T-helper 9 cell (primary cell): Measurements from ENCODE around the gene PCDHA3.
"Not testable (repeated sequence)": the region's sequence is repeated elsewhere in the genome, so short reads cannot be mapped to it uniquely, and the experiment has no call there.

ENCODE experiments used
- DNase-seq: peaks from one replicate; pipeline ENCODE4 v3.0.0-alpha.2; 2020

Gene PCDHA3

GRCh38 chr5:140821375-140822280 lies 20.8 kb downstream of the PCDHA3 start, which contains the start of gene PCDHA5:
PCDHA5 (plus strand) TSS chr5:140821613.
- DNase-seq: no peak

DNA sequence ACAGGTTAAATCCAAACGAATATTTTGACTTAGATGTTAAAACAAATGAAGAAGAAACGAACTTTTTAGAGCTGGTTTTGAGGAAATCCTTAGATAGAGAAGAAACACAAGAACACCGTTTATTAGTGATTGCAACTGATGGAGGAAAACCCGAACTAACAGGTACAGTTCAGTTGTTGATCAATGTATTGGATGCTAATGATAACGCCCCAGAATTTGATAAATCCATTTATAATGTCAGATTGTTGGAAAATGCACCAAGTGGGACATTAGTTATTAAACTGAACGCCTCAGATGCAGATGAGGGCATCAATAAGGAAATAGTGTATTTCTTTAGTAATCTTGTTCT lies 21.4 kb downstream of the PCDHA3 start:
- DNase-seq: no peak

- DNase-seq: not testable (repeated sequence)
Observed at GRCh38 chr5:140822969-140823368, 22.1 kb downstream of the PCDHA3 start.

DNA sequence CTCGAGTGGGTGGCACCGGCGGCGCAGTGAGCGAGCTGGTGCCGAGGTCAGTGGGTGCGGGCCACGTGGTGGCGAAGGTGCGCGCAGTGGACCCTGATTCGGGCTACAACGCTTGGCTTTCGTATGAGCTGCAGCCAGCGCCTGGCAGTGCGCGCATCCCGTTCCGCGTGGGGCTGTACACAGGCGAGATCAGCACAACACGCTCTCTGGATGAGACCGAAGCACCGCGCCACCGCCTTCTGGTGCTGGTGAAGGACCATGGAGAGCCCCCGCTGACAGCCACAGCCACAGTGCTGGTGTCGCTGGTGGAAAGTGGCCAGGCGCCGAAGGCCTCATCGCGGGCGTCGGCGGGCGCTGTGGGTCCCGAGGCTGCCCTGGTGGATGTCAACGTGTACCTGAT lies 22.6 kb downstream of the PCDHA3 start:
- DNase-seq: no peak

- DNase-seq: no peak
Observed at GRCh38 chr5:140827704-140828361, 27.0 kb downstream of the PCDHA3 start, which contains the start of gene PCDHA6. PCDHA6 (plus strand) TSS chr5:140827960; CDS start chr5:140828092, 132 bp downstream.

- DNase-seq: no peak
Observed at GRCh38 chr5:140828362-140828737, 27.5 kb downstream of the PCDHA3 start.

GRCh38 chr5:140829511-140830501 lies 28.9 kb downstream of the PCDHA3 start:
- not testable (repeated sequence) for DNase-seq

GRCh38 chr5:140833993-140834392 lies 33.1 kb downstream of the PCDHA3 start, which contains the start of gene PCDHA7:
PCDHA7 (plus strand) TSS chr5:140834269; CDS start chr5:140834384, 115 bp downstream.
- DNase-seq: no peak

- DNase-seq: not testable (repeated sequence)
Observed at GRCh38 chr5:140834439-140835008, 33.7 kb downstream of the PCDHA3 start.

- no peak for DNase-seq
Observed at GRCh38 chr5:140835622-140836510, 35.0 kb downstream of the PCDHA3 start.

DNA sequence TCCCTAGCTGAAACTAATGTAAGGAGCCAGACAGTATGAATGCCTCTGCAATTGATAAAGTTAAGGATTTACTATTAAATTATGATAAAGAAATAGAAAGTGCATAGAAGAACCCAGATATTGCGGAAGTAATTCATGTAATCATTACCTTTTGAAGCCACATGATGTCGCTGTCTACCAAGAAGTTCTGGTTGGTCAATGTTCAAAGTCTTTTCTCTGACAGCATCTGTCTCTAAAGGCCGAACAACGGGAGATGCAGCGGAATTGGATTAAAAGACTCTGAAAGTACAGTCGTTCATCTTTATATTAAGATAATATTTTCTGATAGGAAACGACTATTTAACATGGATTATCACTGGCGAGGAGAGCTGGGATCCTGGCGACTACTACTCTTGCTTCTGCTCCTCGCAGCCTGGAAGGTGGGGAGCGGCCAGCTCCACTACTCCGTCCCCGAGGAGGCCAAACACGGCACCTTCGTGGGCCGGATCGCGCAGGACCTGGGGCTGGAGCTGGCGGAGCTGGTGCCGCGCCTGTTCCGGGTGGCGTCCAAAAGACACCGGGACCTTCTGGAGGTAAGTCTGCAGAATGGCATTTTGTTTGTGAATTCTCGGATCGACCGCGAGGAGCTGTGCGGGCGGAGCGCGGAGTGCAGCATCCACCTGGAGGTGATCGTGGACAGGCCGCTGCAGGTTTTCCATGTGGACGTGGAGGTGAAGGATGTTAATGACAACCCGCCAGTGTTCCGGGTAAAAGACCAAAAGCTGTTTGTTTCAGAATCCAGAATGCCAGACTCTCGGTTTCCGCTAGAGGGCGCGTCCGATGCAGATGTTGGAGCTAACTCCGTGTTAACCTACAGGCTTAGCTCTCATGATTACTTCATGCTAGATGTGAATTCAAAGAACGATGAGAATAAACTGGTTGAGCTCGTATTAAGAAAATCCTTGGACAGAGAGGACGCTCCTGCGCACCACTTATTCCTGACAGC lies 40.4 kb downstream of the PCDHA3 start, which contains the start of gene PCDHA8:
Gene PCDHA8, plus strand, starts transcription at position 210 of the 985 bp plus-strand sequence. Its CDS starts 135 bp downstream, at position 345.
- DNase-seq: no peak

GRCh38 chr5:140842798-140843733 lies 42.2 kb downstream of the PCDHA3 start:
- no peak for DNase-seq

DNA sequence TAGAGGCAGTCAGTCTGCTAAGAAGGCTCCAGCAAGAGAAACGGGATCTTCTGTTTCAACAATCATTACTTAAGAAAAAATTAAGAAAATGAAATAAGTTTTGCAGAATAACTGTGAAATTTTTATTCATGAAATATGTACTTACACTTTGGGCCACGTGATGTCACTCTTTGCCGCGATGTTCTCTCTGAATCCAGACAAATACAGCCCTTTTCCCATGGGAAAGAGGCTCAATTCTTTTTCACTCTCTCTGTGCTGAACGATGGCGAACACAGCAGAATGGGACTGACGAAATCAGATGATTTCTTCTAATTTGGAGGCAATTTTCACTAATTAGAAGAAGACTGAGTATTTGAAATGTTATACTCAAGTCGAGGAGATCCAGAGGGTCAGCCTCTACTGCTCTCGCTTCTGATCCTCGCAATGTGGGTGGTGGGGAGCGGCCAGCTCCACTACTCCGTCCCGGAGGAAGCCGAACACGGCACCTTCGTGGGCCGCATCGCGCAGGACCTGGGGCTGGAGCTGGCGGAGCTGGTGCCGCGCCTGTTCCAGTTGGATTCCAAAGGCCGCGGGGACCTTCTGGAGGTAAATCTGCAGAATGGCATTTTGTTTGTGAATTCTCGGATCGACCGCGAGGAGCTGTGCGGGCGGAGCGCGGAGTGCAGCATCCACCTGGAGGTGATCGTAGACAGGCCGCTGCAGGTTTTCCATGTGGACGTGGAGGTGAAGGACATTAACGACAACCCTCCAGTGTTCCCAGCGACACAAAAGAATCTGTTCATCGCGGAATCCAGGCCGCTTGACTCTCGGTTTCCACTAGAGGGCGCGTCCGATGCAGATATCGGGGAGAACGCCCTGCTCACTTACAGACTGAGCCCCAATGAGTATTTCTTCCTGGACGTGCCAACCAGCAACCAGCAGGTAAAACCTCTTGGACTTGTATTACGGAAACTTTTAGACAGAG lies 47.6 kb downstream of the PCDHA3 start, which contains the start of gene PCDHA9:
Gene PCDHA9, plus strand, starts transcription at position 244 of the 964 bp plus-strand sequence. Its CDS starts 114 bp downstream, at position 358.
- DNase-seq: not testable (repeated sequence)

DNA sequence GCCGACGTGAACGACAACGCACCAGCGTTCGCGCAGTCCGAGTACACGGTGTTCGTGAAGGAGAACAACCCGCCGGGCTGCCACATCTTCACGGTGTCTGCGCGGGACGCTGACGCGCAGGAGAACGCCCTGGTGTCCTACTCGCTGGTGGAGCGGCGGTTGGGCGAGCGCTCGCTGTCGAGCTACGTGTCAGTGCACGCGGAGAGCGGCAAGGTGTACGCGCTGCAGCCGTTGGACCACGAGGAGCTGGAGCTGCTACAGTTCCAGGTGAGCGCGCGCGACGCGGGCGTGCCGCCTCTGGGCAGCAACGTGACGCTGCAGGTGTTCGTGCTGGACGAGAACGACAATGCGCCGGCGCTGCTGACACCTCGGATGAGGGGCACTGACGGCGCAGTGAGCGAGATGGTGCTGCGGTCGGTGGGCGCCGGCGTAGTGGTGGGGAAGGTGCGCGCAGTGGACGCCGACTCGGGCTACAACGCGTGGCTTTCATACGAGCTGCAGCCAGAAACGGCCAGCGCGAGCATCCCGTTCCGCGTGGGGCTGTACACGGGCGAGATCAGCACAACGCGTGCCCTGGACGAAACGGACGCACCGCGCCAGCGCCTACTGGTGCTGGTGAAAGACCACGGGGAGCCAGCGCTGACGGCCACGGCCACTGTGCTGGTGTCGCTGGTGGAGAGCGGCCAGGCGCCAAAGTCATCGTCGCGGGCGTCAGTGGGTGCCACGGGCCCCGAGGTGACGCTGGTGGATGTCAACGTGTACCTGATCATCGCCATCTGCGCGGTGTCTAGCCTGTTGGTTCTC lies 49.2 kb downstream of the PCDHA3 start:
- DNase-seq: not testable (repeated sequence)
